ENCODE measurements around the gene AUH.

The AUH gene

GRCh38 chr9:91211414-91211813 lies 150.3 kb downstream of the AUH start:
- peaks cover 23% of the 10 kb centered on the region for H3K4me1 ChIP-seq (ENCODE audit: low read length)
- no peak overlapping the region for H3K4me3 ChIP-seq (ENCODE audit: low read length)
- no peak for TF ChIP-seq CTCF (IDR thresholded peaks at IDR 0.05; ENCODE audit: low read depth, low read length)
- H3K36me3 ChIP-seq (replicated peaks; ENCODE audit: low read depth, low read length), result no peaks in the 10 kb centered on the region
- peak overlapping the region; percentile 49; the same call in 1 of the 2 replicates for H3K4me2 ChIP-seq (ENCODE audit: low read length)
- no peak overlapping the region for H3K9ac ChIP-seq (ENCODE audit: low read length)
- no peaks in the 10 kb centered on the region for H3K9me3 ChIP-seq (ENCODE audit: insufficient read depth, low read length)
- no peak overlapping the region for H2AFZ ChIP-seq (ENCODE audit: low read depth, low read length)
- H3K79me2 ChIP-seq (ENCODE audit: low read length), result no peaks in the 10 kb centered on the region
- no peak overlapping the region for H3K27ac ChIP-seq (ENCODE audit: low read length)
- peaks cover 5% of the 10 kb centered on the region for H3K27me3 ChIP-seq (ENCODE audit: low read depth, low read length)
- no peaks in the 10 kb centered on the region for H4K20me1 ChIP-seq (ENCODE audit: insufficient read depth, low read length)

DNA sequence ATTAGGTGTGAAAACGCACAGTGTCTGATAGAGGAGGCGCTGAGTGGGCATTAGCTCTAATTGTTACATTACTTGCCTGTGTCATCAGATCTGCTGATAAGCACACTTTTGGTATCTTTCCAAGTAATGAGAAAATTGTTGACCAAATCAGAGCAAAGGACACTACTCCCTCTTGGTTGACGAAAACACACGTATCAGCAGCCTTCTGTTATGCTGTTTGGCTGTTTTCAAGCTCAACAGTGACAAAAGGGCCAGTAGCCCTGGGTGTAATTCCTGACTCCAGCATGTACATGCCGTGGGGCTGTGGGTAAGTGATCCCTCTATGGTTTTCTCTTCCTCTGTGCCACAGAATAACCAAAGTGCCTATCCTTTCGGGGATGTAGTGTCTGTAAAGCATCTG lies 151.4 kb downstream of the AUH start:
- TF ChIP-seq EZH2phosphoT487 (IDR thresholded peaks at IDR 0.05; ENCODE audit: low read depth), result no peak
- no peak for TF ChIP-seq CTCF (IDR thresholded peaks at IDR 0.05; ENCODE audit: low read depth, low read length)
- Histone ChIP-seq H3K4me2 (ENCODE audit: low read length) (no peak overlapping the region), H3K36me3 (replicated peaks; ENCODE audit: low read depth, low read length) (no peaks in the 10 kb centered on the region), H4K20me1 (ENCODE audit: insufficient read depth, low read length) (no peaks in the 10 kb centered on the region), H2AFZ (ENCODE audit: low read depth, low read length) (no peak overlapping the region), H3K79me2 (ENCODE audit: low read length) (no peaks in the 10 kb centered on the region), H3K27me3 (ENCODE audit: low read depth, low read length) (peaks cover 13% of the 10 kb centered on the region), H3K9me3 (ENCODE audit: insufficient read depth, low read length) (no peaks in the 10 kb centered on the region), H3K4me1 (ENCODE audit: low read length) (peaks cover 23% of the 10 kb centered on the region), H3K27ac (ENCODE audit: low read length) (no peak overlapping the region), H3K9ac (ENCODE audit: low read length) (no peak overlapping the region), H3K4me3 (ENCODE audit: low read length) (no peak overlapping the region)

DNA sequence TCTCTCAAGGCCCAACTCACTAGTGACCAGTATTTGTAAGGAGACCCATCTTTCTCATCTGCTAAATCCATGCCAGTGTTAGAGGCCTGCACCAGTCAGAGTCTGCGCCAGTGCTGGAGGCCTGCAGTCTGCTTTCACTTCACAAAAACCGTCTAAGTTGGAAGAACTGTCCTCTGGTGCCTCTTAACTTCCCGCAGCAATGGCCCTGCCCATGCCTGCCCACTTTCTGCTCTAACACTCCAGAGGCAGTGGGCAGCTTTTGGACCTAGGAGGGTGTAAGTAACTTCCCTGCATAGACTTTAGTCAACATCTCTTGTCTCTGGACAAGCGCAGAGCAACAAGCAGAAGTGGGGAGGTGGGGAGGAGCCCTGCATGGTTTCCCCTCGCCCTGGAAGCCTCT lies 152.9 kb downstream of the AUH start:
- Histone ChIP-seq H2AFZ (ENCODE audit: low read depth, low read length) (no peak overlapping the region), H3K4me3 (ENCODE audit: low read length) (no peak overlapping the region), H3K79me2 (ENCODE audit: low read length) (no peaks in the 10 kb centered on the region), H4K20me1 (ENCODE audit: insufficient read depth, low read length) (no peaks in the 10 kb centered on the region), H3K9ac (ENCODE audit: low read length) (no peak overlapping the region), H3K27me3 (ENCODE audit: low read depth, low read length) (peaks cover 16% of the 10 kb centered on the region), H3K4me1 (ENCODE audit: low read length) (peaks cover 23% of the 10 kb centered on the region), H3K9me3 (ENCODE audit: insufficient read depth, low read length) (no peaks in the 10 kb centered on the region), H3K36me3 (replicated peaks; ENCODE audit: low read depth, low read length) (no peaks in the 10 kb centered on the region), H3K27ac (ENCODE audit: low read length) (no peak overlapping the region), H3K4me2 (ENCODE audit: low read length) (peak overlapping the region; percentile 75; the same call in 1 of the 2 replicates)
- TF ChIP-seq CTCF (IDR thresholded peaks at IDR 0.05; ENCODE audit: low read depth, low read length), result no peak
- no peak for TF ChIP-seq EZH2phosphoT487 (IDR thresholded peaks at IDR 0.05; ENCODE audit: low read depth)

- peak overlapping the region; percentile 17; the same call in 1 of the 2 replicates for H3K27ac ChIP-seq (ENCODE audit: low read length)
- peak overlapping the region; percentile 52 for H3K4me3 ChIP-seq (ENCODE audit: low read length)
- TF ChIP-seq CTCF (IDR thresholded peaks at IDR 0.05; ENCODE audit: low read depth, low read length) (no peak), EZH2phosphoT487 (IDR thresholded peaks at IDR 0.05; ENCODE audit: low read depth) (no peak)
- peak overlapping the region; percentile 75 for H3K4me2 ChIP-seq (ENCODE audit: low read length)
- peaks cover 23% of the 10 kb centered on the region for H3K4me1 ChIP-seq (ENCODE audit: low read length)
- no peaks in the 10 kb centered on the region for H4K20me1 ChIP-seq (ENCODE audit: insufficient read depth, low read length)
- H3K36me3 ChIP-seq (replicated peaks; ENCODE audit: low read depth, low read length), result no peaks in the 10 kb centered on the region
- H2AFZ ChIP-seq (ENCODE audit: low read depth, low read length), result no peak overlapping the region
- H3K9ac ChIP-seq (ENCODE audit: low read length), result no peak overlapping the region; the same call in 1 of the 2 replicates
- peaks cover 16% of the 10 kb centered on the region for H3K27me3 ChIP-seq (ENCODE audit: low read depth, low read length)
- H3K9me3 ChIP-seq (ENCODE audit: insufficient read depth, low read length), result no peaks in the 10 kb centered on the region
- no peaks in the 10 kb centered on the region for H3K79me2 ChIP-seq (ENCODE audit: low read length)
Measured at GRCh38 chr9:91208419-91208745, 153.3 kb downstream of the AUH start.
